Stimulated activated CD8-positive, alpha-beta memory T cell treated with anti-CD3 and anti-CD28 coated beads, Interleukin-15, amount 100 ng/mL, for 24 hours (primary cell): ENCODE results near the gene TECR.
"Not testable (repeated sequence)": the region's sequence is repeated elsewhere in the genome, so short reads cannot be mapped to it uniquely, and the experiment has no call there.

ENCODE experiments used
- DNase-seq: peaks from one replicate; pipeline ENCODE4 v3.0.0-alpha.2; 2020; ENCODE audit warnings: low read depth

TECR gene

DNA sequence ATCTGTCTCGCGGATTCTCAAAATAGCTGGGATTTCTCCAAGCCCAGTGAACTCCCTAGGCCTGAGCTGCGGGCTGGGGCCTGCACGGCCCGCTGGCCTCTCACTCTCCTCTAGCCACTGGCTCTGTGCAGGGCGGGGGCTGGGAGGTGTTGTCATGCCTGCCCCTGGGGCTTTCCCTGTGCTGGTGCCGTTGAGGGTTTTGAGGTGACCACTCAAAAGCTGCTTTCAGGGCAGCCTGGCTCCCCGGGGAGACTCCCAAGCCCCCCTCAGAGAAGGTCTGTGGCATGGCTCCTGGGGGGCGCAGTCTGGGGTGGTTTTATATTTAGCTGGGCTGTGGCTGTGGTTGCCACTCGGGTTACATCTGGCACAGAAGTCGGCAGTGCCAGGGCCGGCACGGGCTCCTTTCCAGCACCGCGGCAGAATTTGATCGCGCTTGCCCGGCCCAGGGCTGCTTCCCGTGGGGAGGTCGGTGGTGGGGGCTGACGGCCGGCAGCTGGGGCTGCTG is 32.5 kb downstream of the TECR start:
- DNase-seq = no peak

GRCh38 chr19:14562660-14563589 is 33.5 kb downstream of the TECR start:
- DNase-seq = no peak

DNA sequence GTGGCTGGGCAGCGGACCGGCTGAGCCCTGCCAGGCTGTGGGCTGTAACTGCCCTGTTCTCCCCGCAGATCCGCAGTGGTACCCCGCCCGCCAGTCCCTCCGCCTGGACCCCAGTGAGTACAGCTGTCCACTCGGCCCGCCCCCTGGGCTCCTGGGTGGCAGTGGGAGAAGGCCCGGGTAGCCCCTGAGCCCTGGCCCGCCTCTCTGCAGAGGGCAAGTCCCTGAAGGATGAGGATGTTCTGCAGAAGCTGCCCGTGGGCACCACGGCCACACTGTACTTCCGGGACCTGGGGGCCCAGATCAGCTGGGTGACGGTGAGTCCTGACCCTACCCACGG is 34.2 kb downstream of the TECR start:
- no peak for DNase-seq

- DNase-seq = peak; percentile 40
These were observed 34.7 kb downstream of the TECR start for GRCh38 chr19:14563989-14564651.

DNA sequence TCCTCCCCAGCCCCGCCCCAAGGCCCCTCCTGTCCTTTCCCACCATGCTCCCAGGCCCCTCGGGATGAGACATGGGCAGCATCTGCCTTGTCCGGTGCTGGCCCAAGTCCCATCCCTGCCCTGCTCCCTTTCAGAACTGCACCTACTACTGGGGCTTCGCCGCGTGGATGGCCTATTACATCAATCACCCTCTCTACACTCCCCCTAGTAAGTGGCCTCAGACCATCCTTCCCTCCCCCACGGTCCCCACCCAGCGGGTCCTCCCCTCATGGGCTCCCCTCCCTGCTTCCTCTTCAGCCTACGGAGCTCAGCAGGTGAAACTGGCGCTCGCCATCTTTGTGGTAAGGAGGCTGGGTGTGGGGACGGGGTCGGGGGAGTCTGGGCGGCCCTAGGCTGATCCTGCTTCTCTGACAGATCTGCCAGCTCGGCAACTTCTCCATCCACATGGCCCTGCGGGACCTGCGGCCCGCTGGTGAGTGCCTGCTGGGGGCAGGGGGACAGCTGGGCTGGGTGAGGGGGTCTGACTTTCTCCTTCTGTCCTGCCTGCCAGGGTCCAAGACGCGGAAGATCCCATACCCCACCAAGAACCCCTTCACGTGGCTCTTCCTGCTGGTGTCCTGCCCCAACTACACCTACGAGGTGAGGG is 35.4 kb downstream of the TECR start:
- DNase-seq = not testable (repeated sequence)

GRCh38 chr19:14565298-14565679 is 35.9 kb downstream of the TECR start:
- no peak for DNase-seq

DNA sequence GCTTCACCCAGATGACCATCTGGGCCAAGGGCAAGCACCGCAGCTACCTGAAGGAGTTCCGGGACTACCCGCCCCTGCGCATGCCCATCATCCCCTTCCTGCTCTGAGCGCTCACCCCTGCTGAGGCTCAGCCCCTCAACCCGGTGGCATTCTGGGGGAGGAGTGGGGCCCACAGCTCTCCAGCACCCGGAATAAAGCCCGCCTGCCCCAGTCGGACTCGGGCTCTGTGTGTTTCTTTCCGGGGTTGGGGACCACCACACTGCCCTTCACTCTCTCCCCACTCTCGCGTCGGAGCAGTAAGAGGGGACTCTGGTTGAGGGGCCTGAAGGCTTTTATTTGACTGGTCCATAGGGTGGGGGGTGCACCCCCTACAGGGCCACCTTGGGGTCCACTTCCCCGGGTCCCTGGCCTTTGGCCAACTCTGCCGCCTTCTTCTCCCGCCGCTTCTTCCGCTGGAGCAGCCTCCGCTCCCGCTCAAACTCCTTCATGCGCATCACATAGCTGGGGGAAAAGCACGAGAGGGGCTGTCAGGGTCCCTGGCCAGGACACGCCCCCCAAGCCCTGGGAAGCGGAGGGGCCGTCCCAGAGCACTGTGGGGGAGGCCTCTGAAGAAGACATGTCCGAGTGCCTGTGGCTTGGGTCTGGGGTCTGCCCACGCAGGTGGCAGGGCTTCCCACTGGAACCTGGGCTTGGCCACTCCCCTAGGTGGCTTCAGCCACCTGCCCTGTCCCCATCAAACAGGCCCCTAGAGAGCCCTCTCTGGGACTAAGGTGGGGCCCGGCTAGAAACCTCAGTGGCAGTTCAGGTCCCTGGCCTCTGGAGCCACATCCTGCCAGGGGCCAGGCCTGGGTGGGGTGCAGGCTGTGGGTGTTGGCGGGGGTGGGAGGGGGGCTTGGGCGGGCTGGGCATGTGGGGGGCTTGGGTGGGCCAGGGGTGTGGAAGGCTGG is 36.6 kb downstream of the TECR start:
- DNase-seq = no peak

GRCh38 chr19:14566712-14567077 is 37.3 kb downstream of the TECR start:
- DNase-seq = no peak

- no peak for DNase-seq
These were observed 37.7 kb downstream of the TECR start for GRCh38 chr19:14567079-14567478.

- DNase-seq = no peak
These were observed 41.6 kb downstream of the TECR start for GRCh38 chr19:14570864-14571527.

- DNase-seq = peak; percentile 62
These were observed 42.5 kb downstream of the TECR start, which contains the start of gene NDUFB7 for GRCh38 chr19:14571695-14572490. Gene NDUFB7 (minus strand): TSS chr19:14572066. CDS start chr19:14572000, 66 bp downstream.

- DNase-seq = no peak
These were observed 46.1 kb downstream of the TECR start for GRCh38 chr19:14575428-14575980.

GRCh38 chr19:14576363-14576762 is 47.0 kb downstream of the TECR start:
- no peak for DNase-seq

DNA sequence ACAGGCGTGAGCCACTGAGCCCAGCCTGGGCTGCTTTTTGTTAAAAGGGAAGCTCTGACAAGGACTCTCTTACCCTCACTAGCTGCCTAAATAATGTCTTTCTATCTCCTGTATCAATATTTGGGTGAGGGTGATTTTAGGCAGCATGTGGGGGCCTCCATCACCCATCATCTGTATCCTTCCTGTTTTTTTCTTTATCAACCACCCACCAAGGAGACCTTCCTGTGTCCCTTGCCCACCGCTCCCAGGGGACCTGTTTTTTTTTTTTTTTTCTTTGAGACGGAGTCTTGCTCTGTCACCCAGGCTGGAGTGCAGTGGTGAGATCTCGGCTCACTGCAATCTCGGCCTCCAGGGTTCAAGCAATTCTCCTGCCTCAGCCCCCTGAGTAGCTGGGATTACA is 47.9 kb downstream of the TECR start:
- DNase-seq = no peak

DNA sequence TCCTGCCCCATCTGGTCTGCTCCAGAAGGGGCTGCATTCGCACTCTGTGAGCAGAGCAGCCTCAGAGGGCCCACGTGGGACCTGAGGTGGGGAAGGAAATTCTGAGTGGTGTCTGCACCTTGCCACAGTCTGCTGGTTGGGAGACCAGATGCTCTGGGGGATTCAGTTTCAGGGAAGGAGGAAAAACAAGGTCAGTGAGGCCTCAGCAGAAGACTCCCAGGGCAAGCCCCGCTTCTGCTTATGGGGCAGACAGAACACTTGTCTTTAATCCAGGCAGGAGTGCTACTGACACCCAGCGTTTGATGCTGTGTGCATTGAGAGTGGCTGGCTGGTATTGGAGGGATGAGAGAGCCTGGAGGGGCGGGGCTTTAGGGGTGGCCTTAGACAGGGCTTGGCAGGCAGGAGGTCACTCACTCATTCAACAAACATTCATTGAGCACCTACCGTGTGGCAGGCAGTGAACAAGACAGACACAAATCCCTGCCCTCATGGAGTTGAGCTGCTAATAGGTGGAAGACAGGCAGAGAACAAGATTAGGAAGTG is 48.6 kb downstream of the TECR start:
- no peak for DNase-seq

GRCh38 chr19:14580623-14581237 is 51.3 kb downstream of the TECR start:
- no peak for DNase-seq

DNA sequence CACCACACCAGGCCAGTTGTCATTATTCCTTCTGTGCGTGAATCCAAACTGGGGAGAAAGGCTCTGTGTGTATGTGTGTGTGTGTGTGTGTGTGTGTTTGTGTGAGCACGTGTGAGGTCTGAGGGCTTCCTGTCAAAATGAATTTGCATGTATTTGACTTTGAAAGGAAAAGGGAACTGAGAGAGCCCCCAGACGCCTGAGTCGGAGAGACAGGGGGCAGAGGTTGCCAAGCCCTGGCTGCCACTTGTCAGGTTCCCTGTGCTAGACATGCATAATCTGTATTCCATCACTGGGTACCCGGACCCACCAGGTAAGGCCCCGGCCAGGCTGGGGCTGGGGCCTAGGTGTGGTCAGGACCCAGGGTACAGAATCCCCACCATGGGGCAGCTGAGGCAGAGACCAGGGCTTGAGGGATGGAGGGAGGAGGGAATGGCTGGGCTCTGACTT is 53.5 kb downstream of the TECR start, which contains the start of gene CLEC17A:
Gene CLEC17A, plus strand, starts transcription at position 191 of the 447 bp plus-strand sequence. Its CDS starts 77 bp downstream, at position 268.
- no peak for DNase-seq

DNA sequence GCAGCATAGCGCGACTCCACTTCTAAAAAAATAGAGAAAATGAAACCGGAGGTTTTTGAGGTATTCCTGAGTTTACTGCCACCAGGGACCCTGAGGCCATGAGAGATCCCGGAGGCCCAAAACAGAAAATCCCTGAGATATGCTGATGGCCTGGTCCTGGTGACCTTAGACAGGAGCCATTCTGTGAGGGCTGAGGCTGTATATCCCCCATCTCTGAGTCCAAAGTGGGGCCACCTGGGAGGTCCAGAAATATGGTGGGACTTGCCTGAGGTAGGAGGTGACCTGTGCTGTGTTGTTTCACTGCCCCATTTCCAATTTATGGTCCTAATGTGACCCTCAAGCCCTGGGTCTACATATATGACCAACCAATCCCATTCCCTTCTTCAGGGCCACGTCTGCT is 55.0 kb downstream of the TECR start:
- not testable (repeated sequence) for DNase-seq

DNA sequence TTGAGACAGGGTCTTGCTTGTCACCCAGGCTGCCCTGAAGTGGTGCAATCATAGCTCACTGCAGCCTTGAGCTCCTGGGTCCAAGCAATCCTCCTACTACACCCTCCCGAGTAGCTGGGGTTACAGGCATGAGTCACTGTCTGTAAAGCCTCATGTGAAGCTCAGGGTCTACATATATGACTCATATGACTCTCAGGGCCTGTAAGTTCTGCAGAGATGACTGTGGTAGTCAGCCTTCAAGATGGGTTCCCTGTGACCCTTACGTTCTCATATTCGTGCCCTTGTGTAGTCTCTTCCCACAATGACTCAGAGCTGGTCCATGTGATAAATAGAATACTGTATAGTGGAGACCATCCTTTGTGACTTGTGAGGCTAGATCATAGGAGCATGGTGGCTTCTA is 55.8 kb downstream of the TECR start:
- DNase-seq = not testable (repeated sequence)
